ENCODE data around the gene NDUFS2.
A peak's percentile ranks its signal among the peaks of the same experiment; 100 is the strongest.

- TF ChIP-seq, protein P1, sequence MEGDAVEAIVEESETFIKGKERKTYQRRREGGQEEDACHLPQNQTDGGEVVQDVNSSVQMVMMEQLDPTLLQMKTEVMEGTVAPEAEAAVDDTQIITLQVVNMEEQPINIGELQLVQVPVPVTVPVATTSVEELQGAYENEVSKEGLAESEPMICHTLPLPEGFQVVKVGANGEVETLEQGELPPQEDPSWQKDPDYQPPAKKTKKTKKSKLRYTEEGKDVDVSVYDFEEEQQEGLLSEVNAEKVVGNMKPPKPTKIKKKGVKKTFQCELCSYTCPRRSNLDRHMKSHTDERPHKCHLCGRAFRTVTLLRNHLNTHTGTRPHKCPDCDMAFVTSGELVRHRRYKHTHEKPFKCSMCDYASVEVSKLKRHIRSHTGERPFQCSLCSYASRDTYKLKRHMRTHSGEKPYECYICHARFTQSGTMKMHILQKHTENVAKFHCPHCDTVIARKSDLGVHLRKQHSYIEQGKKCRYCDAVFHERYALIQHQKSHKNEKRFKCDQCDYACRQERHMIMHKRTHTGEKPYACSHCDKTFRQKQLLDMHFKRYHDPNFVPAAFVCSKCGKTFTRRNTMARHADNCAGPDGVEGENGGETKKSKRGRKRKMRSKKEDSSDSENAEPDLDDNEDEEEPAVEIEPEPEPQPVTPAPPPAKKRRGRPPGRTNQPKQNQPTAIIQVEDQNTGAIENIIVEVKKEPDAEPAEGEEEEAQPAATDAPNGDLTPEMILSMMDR (IDR thresholded peaks at IDR 0.05): peak in 1 of 3 experiments; percentile 9
- TF ChIP-seq POLR2A (IDR thresholded peaks at IDR 0.05; ENCODE audit: low read depth) (no peak), POLR2AphosphoS5 (IDR thresholded peaks at IDR 0.05) (no peak)
Measured at GRCh38 chr1:161193561-161194235, 8.5 kb upstream of the NDUFS2 start.
